ENCODE results near the gene CACNA1E. TPM values are rescaled to one million over a fixed set of nuclear protein-coding genes. Genes with fewer than 3 reads are reported as not detected.

Gene CACNA1E
- total and polyA plus RNA-seq, 2 experiments from 2014 or later: 1.1 to 1.7 TPM

DNA sequence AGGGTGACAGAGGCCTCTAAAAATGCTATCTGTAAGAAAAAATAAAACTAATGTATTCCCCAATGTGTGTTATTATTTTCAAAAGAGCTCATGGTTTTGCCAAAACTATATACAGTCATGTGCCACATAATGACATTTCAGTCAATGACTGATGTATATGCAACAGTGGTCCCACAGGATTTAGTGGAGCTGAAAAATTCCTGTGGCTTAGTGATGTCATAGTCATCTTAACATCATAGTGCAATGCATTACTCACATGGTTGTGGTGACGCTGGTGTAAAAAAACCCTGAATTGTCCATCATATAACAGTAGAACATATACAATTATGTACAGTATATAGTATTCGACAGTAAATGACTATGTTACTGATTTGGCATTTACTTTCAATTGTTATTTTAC is 172.4 kb downstream of the CACNA1E start:
- Histone ChIP-seq H2AFZ (no peak overlapping the region), H3K9me3 (ENCODE audit: low read depth) (no peaks in the 10 kb centered on the region), H4K20me1 (ENCODE audit: insufficient read depth, poor library complexity, severe bottlenecking) (no peaks in the 10 kb centered on the region), H3K9me2 (replicated peaks; ENCODE audit: insufficient read depth) (no peaks in the 10 kb centered on the region), H3K36me3 (replicated peaks; ENCODE audit: insufficient read depth, low read depth) (no peaks in the 10 kb centered on the region), H3K4me1 (ENCODE audit: insufficient read depth) (no peaks in the 10 kb centered on the region), H3K27ac (no peak overlapping the region), H3K79me2 (no peaks in the 10 kb centered on the region), H3K4me3 (no peak overlapping the region), H3K27me3 (no peaks in the 10 kb centered on the region), H3K4me2 (no peak overlapping the region)
- WGBS (ENCODE audit: low lambda C conversion rate, missing lambda C conversion rate): 96% methylated on average over 2 of the region's 2 CpGs
- TF ChIP-seq EZH2phosphoT487 (IDR thresholded peaks at IDR 0.05; ENCODE audit: low read depth, severe bottlenecking, unreplicated experiment) (no peak), EZH2 (IDR thresholded peaks at IDR 0.05; ENCODE audit: borderline replicate concordance) (no peak)
- TF ChIP-seq, protein P1, sequence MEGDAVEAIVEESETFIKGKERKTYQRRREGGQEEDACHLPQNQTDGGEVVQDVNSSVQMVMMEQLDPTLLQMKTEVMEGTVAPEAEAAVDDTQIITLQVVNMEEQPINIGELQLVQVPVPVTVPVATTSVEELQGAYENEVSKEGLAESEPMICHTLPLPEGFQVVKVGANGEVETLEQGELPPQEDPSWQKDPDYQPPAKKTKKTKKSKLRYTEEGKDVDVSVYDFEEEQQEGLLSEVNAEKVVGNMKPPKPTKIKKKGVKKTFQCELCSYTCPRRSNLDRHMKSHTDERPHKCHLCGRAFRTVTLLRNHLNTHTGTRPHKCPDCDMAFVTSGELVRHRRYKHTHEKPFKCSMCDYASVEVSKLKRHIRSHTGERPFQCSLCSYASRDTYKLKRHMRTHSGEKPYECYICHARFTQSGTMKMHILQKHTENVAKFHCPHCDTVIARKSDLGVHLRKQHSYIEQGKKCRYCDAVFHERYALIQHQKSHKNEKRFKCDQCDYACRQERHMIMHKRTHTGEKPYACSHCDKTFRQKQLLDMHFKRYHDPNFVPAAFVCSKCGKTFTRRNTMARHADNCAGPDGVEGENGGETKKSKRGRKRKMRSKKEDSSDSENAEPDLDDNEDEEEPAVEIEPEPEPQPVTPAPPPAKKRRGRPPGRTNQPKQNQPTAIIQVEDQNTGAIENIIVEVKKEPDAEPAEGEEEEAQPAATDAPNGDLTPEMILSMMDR (IDR thresholded peaks at IDR 0.05; ENCODE audit: poor library complexity): no peak
- no peak for DNase-seq (ENCODE audit: low spot score)

GRCh38 chr1:181656491-181656890 is 173.2 kb downstream of the CACNA1E start:
- Histone ChIP-seq H3K9me3 (ENCODE audit: low read depth) (no peaks in the 10 kb centered on the region), H3K27ac (no peak overlapping the region), H3K4me1 (ENCODE audit: insufficient read depth) (no peaks in the 10 kb centered on the region), H3K9me2 (replicated peaks; ENCODE audit: insufficient read depth) (no peaks in the 10 kb centered on the region), H3K79me2 (no peaks in the 10 kb centered on the region), H3K4me2 (no peak overlapping the region), H3K27me3 (no peaks in the 10 kb centered on the region), H3K36me3 (replicated peaks; ENCODE audit: insufficient read depth, low read depth) (no peaks in the 10 kb centered on the region), H3K4me3 (no peak overlapping the region), H2AFZ (no peak overlapping the region), H4K20me1 (ENCODE audit: insufficient read depth, poor library complexity, severe bottlenecking) (no peaks in the 10 kb centered on the region)
- TF ChIP-seq EZH2phosphoT487 (IDR thresholded peaks at IDR 0.05; ENCODE audit: low read depth, severe bottlenecking, unreplicated experiment) (no peak), EZH2 (IDR thresholded peaks at IDR 0.05; ENCODE audit: borderline replicate concordance) (no peak)
- TF ChIP-seq, protein P1 (IDR thresholded peaks at IDR 0.05; ENCODE audit: poor library complexity): no peak
- no peak for DNase-seq (ENCODE audit: low spot score)
- WGBS (ENCODE audit: low lambda C conversion rate, missing lambda C conversion rate): 92% methylated on average over 2 of the region's 2 CpGs

GRCh38 chr1:181658581-181658980 is 175.3 kb downstream of the CACNA1E start:
- Histone ChIP-seq H3K9me2 (replicated peaks; ENCODE audit: insufficient read depth) (no peaks in the 10 kb centered on the region), H3K4me2 (no peak overlapping the region), H3K27ac (peak overlapping the region; percentile 67), H4K20me1 (ENCODE audit: insufficient read depth, poor library complexity, severe bottlenecking) (no peaks in the 10 kb centered on the region), H3K36me3 (replicated peaks; ENCODE audit: insufficient read depth, low read depth) (no peaks in the 10 kb centered on the region), H3K27me3 (no peaks in the 10 kb centered on the region), H3K4me3 (no peak overlapping the region), H3K79me2 (no peaks in the 10 kb centered on the region), H2AFZ (no peak overlapping the region), H3K9me3 (ENCODE audit: low read depth) (no peaks in the 10 kb centered on the region), H3K4me1 (ENCODE audit: insufficient read depth) (no peaks in the 10 kb centered on the region)
- WGBS (ENCODE audit: low lambda C conversion rate, missing lambda C conversion rate): 79% methylated on average over 4 of the region's 4 CpGs
- TF ChIP-seq EZH2phosphoT487 (IDR thresholded peaks at IDR 0.05; ENCODE audit: low read depth, severe bottlenecking, unreplicated experiment) (no peak), EZH2 (IDR thresholded peaks at IDR 0.05; ENCODE audit: borderline replicate concordance) (no peak)
- TF ChIP-seq, protein P1 (IDR thresholded peaks at IDR 0.05; ENCODE audit: poor library complexity): no peak
- no peak for DNase-seq (ENCODE audit: low spot score)

Data from hepatocyte (in vitro differentiated cells).